Neuronal stem cell (in vitro differentiated cells): ENCODE data around the gene RNF32.
"Not testable (repeated sequence)": the region's sequence is repeated elsewhere in the genome, so short reads cannot be mapped to it uniquely, and the experiment has no call there.

Experiments
- DNase-seq: peaks from one replicate; pipeline ENCODE4 v3.0.0-alpha.2; 2013; ENCODE audit warnings: low spot score
- H2AFZ ChIP-seq: one replicate; pipeline ENCODE4 v1.6.1; 2013; ENCODE audit warnings: mild to moderate bottlenecking, low read length, inconsistent platforms
- H2AK5ac ChIP-seq: 2 replicates; pipeline ENCODE4 v1.6.1; 2013; ENCODE audit warnings: low read depth, mild to moderate bottlenecking, inconsistent platforms, low read length, moderate library complexity, mixed read lengths
- H2BK120ac ChIP-seq: 2 replicates; pipeline ENCODE4 v1.6.1; 2013; ENCODE audit warnings: low read depth, mild to moderate bottlenecking, inconsistent platforms, low read length, moderate library complexity, mixed read lengths
- H2BK12ac ChIP-seq: one replicate; pipeline ENCODE4 v1.6.1; 2013; ENCODE audit warnings: low read length, inconsistent platforms
- H2BK15ac ChIP-seq: 2 replicates; pipeline ENCODE4 v1.6.1; 2013; ENCODE audit warnings: mild to moderate bottlenecking, low read length, inconsistent platforms, mixed read lengths
- H2BK5ac ChIP-seq: one replicate; pipeline ENCODE4 v1.6.1; 2013; ENCODE audit warnings: inconsistent platforms, mild to moderate bottlenecking, low read length, moderate library complexity
- H3K14ac ChIP-seq: one replicate; pipeline ENCODE4 v1.6.1; 2013; ENCODE audit warnings: low read length, inconsistent platforms
- H3K18ac ChIP-seq: 2 replicates; pipeline ENCODE4 v1.6.1; 2013; ENCODE audit warnings: low read length, inconsistent platforms
- H3K23ac ChIP-seq: 2 replicates; pipeline ENCODE4 v1.6.1; 2013; ENCODE audit warnings: low read depth, mild to moderate bottlenecking, mixed read lengths, low read length, inconsistent platforms; ENCODE audit not compliant: poor library complexity
- H3K27ac ChIP-seq: replicated peaks from 3 replicates; pipeline ENCODE4 v1.5.1; 2013; ENCODE audit warnings: low read length, inconsistent platforms
- H3K27me3 ChIP-seq, 3 experiments: 2 replicates each; pipeline ENCODE4 v1.6.1; 2013; ENCODE audit warnings: low read length in 3 of 3, mild to moderate bottlenecking in 2 of 3, inconsistent platforms in 1 of 3, low read depth in 1 of 3, mixed read lengths in 1 of 3, moderate library complexity in 1 of 3; ENCODE audit not compliant: control insufficient read depth in 3 of 3, insufficient read depth in 3 of 3
- H3K36me3 ChIP-seq, 2 donors: replicated peaks in 1 of 2; 2 replicates each; pipeline ENCODE4 v1.6.1; 2013; ENCODE audit warnings: low read length in 2 of 2; ENCODE audit not compliant: control insufficient read depth in 2 of 2, insufficient read depth in 2 of 2
- H3K4ac ChIP-seq: 2 replicates; pipeline ENCODE4 v1.6.1; 2013; ENCODE audit warnings: inconsistent platforms, mild to moderate bottlenecking, low read length, moderate library complexity
- H3K4me1 ChIP-seq, 2 donors: 1 replicate in 1 of 2; 2 replicates in 1 of 2; pipeline ENCODE4 v1.6.1; 2013; ENCODE audit warnings: low read length in 2 of 2, low read depth in 1 of 2; ENCODE audit not compliant: control insufficient read depth in 2 of 2, insufficient read depth in 1 of 2
- H3K4me2 ChIP-seq: one replicate; pipeline ENCODE4 v1.6.1; 2013; ENCODE audit warnings: mild to moderate bottlenecking, low read length, inconsistent platforms; ENCODE audit not compliant: insufficient read depth, poor library complexity, severe bottlenecking
- H3K4me3 ChIP-seq, 2 donors: 2 replicates each; pipeline ENCODE4 v1.5.1; 2013; ENCODE audit warnings: low read length in 2 of 2, mild to moderate bottlenecking in 2 of 2, inconsistent platforms in 1 of 2, moderate library complexity in 1 of 2
- H3K79me1 ChIP-seq: one replicate; pipeline ENCODE4 v1.6.1; 2013; ENCODE audit warnings: low read depth, mild to moderate bottlenecking, inconsistent platforms, low read length, moderate library complexity
- H3K9ac ChIP-seq: one replicate; pipeline ENCODE4 v1.6.1; 2013; ENCODE audit warnings: mild to moderate bottlenecking, low read depth, low read length, inconsistent platforms; ENCODE audit not compliant: poor library complexity
- H3K9me3 ChIP-seq, 2 donors: replicated peaks in 1 of 2; 2 replicates each; pipeline versions ENCODE3 to v1.6.1; 2013; ENCODE audit warnings: low read length in 2 of 2, mild to moderate bottlenecking in 2 of 2, inconsistent platforms in 1 of 2, low read depth in 1 of 2, mixed read lengths in 1 of 2, moderate library complexity in 1 of 2; ENCODE audit not compliant: control insufficient read depth in 2 of 2, insufficient read depth in 1 of 2
- H4K8ac ChIP-seq: one replicate; pipeline ENCODE4 v1.6.1; 2013; ENCODE audit warnings: low read depth, mild to moderate bottlenecking, inconsistent platforms, low read length, moderate library complexity
- H4K91ac ChIP-seq: one replicate; pipeline ENCODE4 v1.6.1; 2013; ENCODE audit warnings: low read length, low read depth, mild to moderate bottlenecking, inconsistent platforms; ENCODE audit not compliant: poor library complexity
- WGBS, 2 donors: extraction: QIAGEN DNeasy Blood & Tissue Kit; methylation state at CpG; one replicate each; pipeline ENCODE4 v1.1.7; 2013; ENCODE audit warnings: missing lambda C conversion rate in 2 of 2, mixed read lengths in 1 of 2; ENCODE audit not compliant: insufficient read length in 2 of 2, insufficient replicate concordance in 1 of 2; ENCODE audit errors: extremely low coverage in 2 of 2; 5-methylcytosine and 5-hydroxymethylcytosine counted together

RNF32 gene

DNA sequence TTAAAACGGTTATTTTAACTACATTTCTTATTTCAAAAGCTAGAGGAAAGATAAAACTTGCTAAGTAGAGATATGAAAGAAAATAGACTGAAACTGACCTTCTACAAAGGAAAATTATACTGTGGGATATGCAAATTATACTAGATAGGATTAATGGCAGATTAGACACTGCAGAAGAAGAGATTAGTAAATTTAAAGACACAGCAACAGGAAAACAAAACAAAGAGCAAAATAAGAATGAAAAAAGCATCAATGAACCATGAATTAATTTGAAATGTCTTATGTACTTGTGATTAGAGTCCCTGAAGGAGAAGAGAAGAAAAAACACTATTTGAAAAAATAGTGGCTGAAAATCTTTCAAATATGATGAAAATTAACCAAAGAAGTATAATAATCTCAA is 52.3 kb downstream of the RNF32 start:
- Histone ChIP-seq H3K36me3 (no peaks in the 10 kb centered on the region), H3K18ac (no peak overlapping the region), H3K9ac (no peak overlapping the region), H3K4me3 (no peak overlapping the region), H2BK120ac (no peak overlapping the region), H3K23ac (no peak overlapping the region), H3K4me2 (no peak overlapping the region), H2AFZ (no peak overlapping the region), H4K91ac (no peak overlapping the region), H2AK5ac (no peak overlapping the region), H3K9me3 (peaks cover 3 to 13% of the 10 kb centered on the region in 2 donors), H2BK5ac (no peak overlapping the region), H2BK12ac (no peak overlapping the region), H4K8ac (no peak overlapping the region), H3K4ac (no peak overlapping the region), H3K4me1 (no peaks in the 10 kb centered on the region), H3K27ac (no peak overlapping the region), H3K79me1 (no peaks in the 10 kb centered on the region), H3K27me3 (no peaks in the 10 kb centered on the region), H3K14ac (no peak overlapping the region), H2BK15ac (no peak overlapping the region)
- DNase-seq = no peak
- no CpG with 5 or more reads among the region's 1 CpG for WGBS, 2 donors

DNA sequence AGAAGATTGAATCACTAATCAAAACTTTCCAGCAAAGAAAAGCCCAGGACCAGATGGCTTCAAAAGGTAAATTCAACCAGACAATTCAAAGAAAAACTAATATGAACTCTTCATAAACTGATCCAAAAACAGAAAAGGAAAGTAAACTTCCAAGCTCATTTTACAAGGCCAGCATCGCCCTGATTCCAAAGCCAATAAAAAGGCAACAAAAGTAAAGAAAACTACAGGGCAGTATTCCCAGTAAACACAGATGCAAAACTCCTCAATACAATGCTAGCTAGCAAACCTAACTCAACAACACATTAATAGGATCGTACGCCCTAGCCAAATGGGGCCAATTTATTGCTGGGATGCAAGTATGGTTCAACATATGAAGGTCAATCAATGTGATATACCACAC is 53.1 kb downstream of the RNF32 start:
- Histone ChIP-seq H3K4ac (no peak overlapping the region), H4K91ac (no peak overlapping the region), H3K36me3 (no peaks in the 10 kb centered on the region), H2BK120ac (no peak overlapping the region), H3K14ac (no peak overlapping the region), H2BK12ac (no peak overlapping the region), H2AFZ (no peak overlapping the region), H2BK15ac (no peak overlapping the region), H2BK5ac (no peak overlapping the region), H3K4me2 (no peak overlapping the region), H3K79me1 (no peaks in the 10 kb centered on the region), H3K4me3 (no peak overlapping the region), H3K9ac (no peak overlapping the region), H3K27me3 (no peaks in the 10 kb centered on the region), H3K27ac (no peak overlapping the region), H3K23ac (no peak overlapping the region), H3K4me1 (no peaks in the 10 kb centered on the region), H3K18ac (no peak overlapping the region), H3K9me3 (peaks cover 4 to 20% of the 10 kb centered on the region in 2 donors), H2AK5ac (no peak overlapping the region), H4K8ac (no peak overlapping the region)
- WGBS, 2 donors = no CpG with 5 or more reads among the region's 3 CpGs
- DNase-seq = no peak

DNA sequence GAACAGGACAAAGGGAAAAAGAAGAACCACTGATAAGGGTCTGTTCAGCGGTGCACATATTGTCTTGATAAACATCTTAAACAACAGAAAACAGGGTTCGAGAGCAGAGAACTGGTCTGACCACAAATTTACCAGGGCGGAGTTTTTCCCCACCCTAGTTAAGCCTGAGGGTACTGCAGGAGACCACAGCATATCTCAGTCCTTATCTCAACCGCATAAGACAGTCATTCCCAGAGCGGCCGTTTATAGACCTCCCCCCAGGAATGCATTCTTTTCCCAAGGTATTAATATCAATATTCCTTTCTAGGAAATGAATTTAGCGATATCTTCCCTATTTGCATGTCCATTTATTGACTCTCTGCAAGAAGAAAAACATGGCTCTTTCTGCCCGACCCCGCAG is 56.7 kb downstream of the RNF32 start:
- peaks cover 4 to 23% of the 10 kb centered on the region in 2 donors for H3K9me3 ChIP-seq

DNA sequence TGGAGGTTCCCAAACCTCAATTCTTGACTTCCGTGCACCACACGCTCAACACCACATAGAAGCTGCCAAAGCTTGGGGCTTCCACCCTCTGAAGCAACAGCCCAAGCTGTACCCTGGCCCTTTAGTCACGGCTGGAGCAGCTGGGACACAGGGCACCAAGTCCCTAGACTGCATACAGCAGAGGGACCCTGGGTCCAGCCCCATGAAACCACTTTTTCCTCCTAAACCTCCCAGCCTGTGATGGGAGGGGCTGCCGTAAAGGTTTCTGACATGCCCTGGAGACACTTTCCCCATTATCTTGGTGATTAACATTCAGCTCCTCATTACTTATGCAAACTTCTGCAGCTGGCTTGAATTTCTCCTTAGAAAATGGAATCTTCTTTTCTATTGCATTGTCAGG is 57.9 kb downstream of the RNF32 start:
- not testable (repeated sequence) for H4K91ac ChIP-seq, H3K27ac ChIP-seq, DNase-seq, H2BK120ac ChIP-seq, H3K4me2 ChIP-seq, H2BK15ac ChIP-seq, H2BK12ac ChIP-seq, H2BK5ac ChIP-seq, H3K36me3 ChIP-seq, H3K18ac ChIP-seq, H3K79me1 ChIP-seq, H3K4ac ChIP-seq, H3K4me1 ChIP-seq, H3K4me3 ChIP-seq, H3K9ac ChIP-seq, H3K23ac ChIP-seq, H3K14ac ChIP-seq, H4K8ac ChIP-seq, H3K27me3 ChIP-seq, H2AFZ ChIP-seq, H2AK5ac ChIP-seq
- H3K9me3 ChIP-seq = peaks cover 1 to 17% of the 10 kb centered on the region in 2 donors
- WGBS, 2 donors = no CpG with 5 or more reads among the region's 4 CpGs

More for the DNA sequence above, 56.7 kb downstream of the RNF32 start:
- not testable (repeated sequence) for H2AK5ac ChIP-seq, H2BK120ac ChIP-seq, H3K4me3 ChIP-seq, H2AFZ ChIP-seq, H3K4ac ChIP-seq, H3K23ac ChIP-seq, H2BK12ac ChIP-seq, H3K79me1 ChIP-seq, H3K14ac ChIP-seq, H3K4me2 ChIP-seq, DNase-seq, H3K4me1 ChIP-seq, H3K36me3 ChIP-seq, H2BK5ac ChIP-seq, H3K9ac ChIP-seq, H4K91ac ChIP-seq, H2BK15ac ChIP-seq, H4K8ac ChIP-seq, H3K27me3 ChIP-seq, H3K27ac ChIP-seq, H3K18ac ChIP-seq
- WGBS, 2 donors = no CpG with 5 or more reads among the region's 9 CpGs
